Activated CD4-positive, alpha-beta T cell treated with anti-CD3 and anti-CD28 coated beads, Interleukin-2, amount 10 ng/mL, durations not matched to agents 24 days and 14 days (primary cell): ENCODE results near the gene FCER1G. TPM values are rescaled to one million over a fixed set of nuclear protein-coding genes. Genes with fewer than 3 reads are reported as not detected.
A peak's percentile ranks its signal among the peaks of the same experiment; 100 is the strongest.
"Not testable (repeated sequence)": the region's sequence is repeated elsewhere in the genome, so short reads cannot be mapped to it uniquely, and the experiment has no call there.

Source experiments
- DNase-seq: peaks from one replicate; pipeline ENCODE4 v3.0.0; 2022
- H3K27ac Mint-ChIP-seq: one replicate; pipeline ENCODE4 v1.8.0; 2022; ENCODE audit warnings: mild to moderate bottlenecking, mixed read lengths
- H3K27me3 Mint-ChIP-seq: one replicate; pipeline ENCODE4 v1.8.0; 2022; ENCODE audit warnings: mixed read lengths
- H3K36me3 Mint-ChIP-seq: one replicate; pipeline ENCODE4 v1.8.0; 2022; ENCODE audit warnings: low read depth, mild to moderate bottlenecking, mixed read lengths
- H3K4me1 Mint-ChIP-seq: one replicate; pipeline ENCODE4 v1.8.0; 2021; ENCODE audit warnings: mixed read lengths
- H3K4me3 Mint-ChIP-seq: one replicate; pipeline ENCODE4 v1.8.0; 2022; ENCODE audit warnings: mild to moderate bottlenecking, moderate library complexity, mixed read lengths
- H3K9me3 Mint-ChIP-seq: one replicate; pipeline ENCODE4 v1.8.0; 2021; ENCODE audit warnings: mixed read lengths
- intact Hi-C: fragments of 100-400 bp; cut with micrococcal nuclease; formaldehyde crosslinking; loops from one replicate; pipeline ENCODE4 v1.15.1; 2023
- total RNA-seq: library from RNA; stranded (reverse); gene quantifications from 2 replicates; pipeline ENCODE4 v1.2.3, GENCODE V29; 2022

Gene FCER1G
- total RNA-seq, 1 donor from 2014 or later: 0.63 TPM

GRCh38 chr1:161224695-161225087 lies 9.6 kb downstream of the FCER1G start:
- intact Hi-C loops: loop anchor here (1.0 to 2.0 kb wide), 3 partner anchors 14 to 42 kb away; partner anchors contain the start of gene NDUFS2
- H3K4me3 Mint-ChIP-seq, DNase-seq, H3K27ac Mint-ChIP-seq, H3K9me3 Mint-ChIP-seq, H3K27me3 Mint-ChIP-seq: not testable (repeated sequence)
- Mint-ChIP-seq H3K4me1 (peaks cover 33% of the 10 kb centered on the region), H3K36me3 (peaks cover 16% of the 10 kb centered on the region)

- peaks cover 17% of the 10 kb centered on the region for H3K36me3 Mint-ChIP-seq
- intact Hi-C loops: loop anchor here (1.0 to 2.0 kb wide), 3 partner anchors 14 to 43 kb away; partner anchors contain the start of gene NDUFS2
- H3K27me3 Mint-ChIP-seq: no peaks in the 10 kb centered on the region
- H3K4me3 Mint-ChIP-seq: peak overlapping the region; percentile 99
- H3K27ac Mint-ChIP-seq: peak overlapping the region; percentile 99
- no peaks in the 10 kb centered on the region for H3K9me3 Mint-ChIP-seq
- DNase-seq: no peak
- peaks cover 31% of the 10 kb centered on the region for H3K4me1 Mint-ChIP-seq
Measured at GRCh38 chr1:161225178-161225533, 10.1 kb downstream of the FCER1G start.

- peaks cover 18% of the 10 kb centered on the region for H3K36me3 Mint-ChIP-seq
- H3K27me3 Mint-ChIP-seq: no peaks in the 10 kb centered on the region
- H3K27ac Mint-ChIP-seq: peak within 1 kb of the TSS; percentile 99
- peak; percentile 97 for DNase-seq
- H3K4me3 Mint-ChIP-seq: peak within 1 kb of the TSS; percentile 99
- intact Hi-C loops: loop anchor here (1.0 to 2.0 kb wide), 4 partner anchors 15 to 89 kb away; partner anchors contain the start of genes NDUFS2 and SDHC
- peaks cover 31% of the 10 kb centered on the region for H3K4me1 Mint-ChIP-seq
- no peaks in the 10 kb centered on the region for H3K9me3 Mint-ChIP-seq
Measured at GRCh38 chr1:161225534-161226319, 10.6 kb downstream of the FCER1G start, which contains the start of gene TOMM40L. Gene TOMM40L, plus strand, starts transcription at chr1:161226060. Its CDS starts 430 bp downstream, at chr1:161226490.

- intact Hi-C loops: loop anchor here (2.0 kb wide), 1 partner anchor 88 kb away; the partner anchor contains the start of gene SDHC
- DNase-seq: peak; percentile 70
- H3K4me3 Mint-ChIP-seq: peak overlapping the region; percentile 99
- peaks cover 29% of the 10 kb centered on the region for H3K4me1 Mint-ChIP-seq
- H3K27ac Mint-ChIP-seq: peak overlapping the region; percentile 99
- H3K9me3 Mint-ChIP-seq: no peaks in the 10 kb centered on the region
- peaks cover 18% of the 10 kb centered on the region for H3K36me3 Mint-ChIP-seq
- no peaks in the 10 kb centered on the region for H3K27me3 Mint-ChIP-seq
Measured at GRCh38 chr1:161226320-161226711, 11.2 kb downstream of the FCER1G start.

- intact Hi-C loops: loop anchor here (1.0 to 2.0 kb wide), 3 partner anchors 65 to 156 kb away; partner anchors contain the start of gene SDHC
- no peaks in the 10 kb centered on the region for H3K27me3 Mint-ChIP-seq
- H3K9me3 Mint-ChIP-seq: no peaks in the 10 kb centered on the region
- H3K4me3 Mint-ChIP-seq: peak overlapping the region; percentile 99
- peaks cover 18% of the 10 kb centered on the region for H3K36me3 Mint-ChIP-seq
- no peak for DNase-seq
- peak overlapping the region; percentile 99 for H3K27ac Mint-ChIP-seq
- H3K4me1 Mint-ChIP-seq: peaks cover 29% of the 10 kb centered on the region
Measured at GRCh38 chr1:161226759-161227158, 11.7 kb downstream of the FCER1G start.

GRCh38 chr1:161227196-161227871 lies 12.2 kb downstream of the FCER1G start:
- H3K9me3 Mint-ChIP-seq: no peaks in the 10 kb centered on the region
- DNase-seq: peak; percentile 96
- peak overlapping the region; percentile 99 for H3K27ac Mint-ChIP-seq
- intact Hi-C loops: loop anchor here (1.0 to 2.0 kb wide), 3 partner anchors 64 to 155 kb away; partner anchors contain the start of gene SDHC
- H3K36me3 Mint-ChIP-seq: peaks cover 18% of the 10 kb centered on the region
- H3K4me3 Mint-ChIP-seq: peak overlapping the region; percentile 99
- no peaks in the 10 kb centered on the region for H3K27me3 Mint-ChIP-seq
- H3K4me1 Mint-ChIP-seq: peaks cover 29% of the 10 kb centered on the region

GRCh38 chr1:161228032-161228431 lies 12.9 kb downstream of the FCER1G start:
- peak; percentile 57 for DNase-seq
- Mint-ChIP-seq H3K27ac (peak overlapping the region; percentile 99), H3K4me1 (peaks cover 29% of the 10 kb centered on the region), H3K27me3 (no peaks in the 10 kb centered on the region), H3K4me3 (peak overlapping the region; percentile 99), H3K9me3 (no peaks in the 10 kb centered on the region), H3K36me3 (peaks cover 18% of the 10 kb centered on the region)
- intact Hi-C loops: no loop called here

- Mint-ChIP-seq H3K27ac (no peak overlapping the region), H3K27me3 (no peaks in the 10 kb centered on the region), H3K4me3 (no peak overlapping the region), H3K9me3 (no peaks in the 10 kb centered on the region), H3K36me3 (peaks cover 18% of the 10 kb centered on the region), H3K4me1 (peaks cover 27% of the 10 kb centered on the region)
- DNase-seq: peak; percentile 60
- intact Hi-C loops: no loop called here
Measured at GRCh38 chr1:161229896-161230295, 14.8 kb downstream of the FCER1G start.

GRCh38 chr1:161230762-161231161 lies 15.7 kb downstream of the FCER1G start:
- Mint-ChIP-seq H3K9me3 (no peaks in the 10 kb centered on the region), H3K27ac (no peak overlapping the region), H3K27me3 (no peaks in the 10 kb centered on the region), H3K4me3 (no peak overlapping the region), H3K36me3 (peaks cover 18% of the 10 kb centered on the region), H3K4me1 (peaks cover 21% of the 10 kb centered on the region)
- no peak for DNase-seq
- intact Hi-C loops: no loop called here

GRCh38 chr1:161233102-161233501 lies 18.0 kb downstream of the FCER1G start:
- H3K4me3 Mint-ChIP-seq: no peak overlapping the region
- intact Hi-C loops: no loop called here
- no peak overlapping the region for H3K27ac Mint-ChIP-seq
- peaks cover 2% of the 10 kb centered on the region for H3K4me1 Mint-ChIP-seq
- no peaks in the 10 kb centered on the region for H3K9me3 Mint-ChIP-seq
- no peak for DNase-seq
- H3K36me3 Mint-ChIP-seq: peaks cover 12% of the 10 kb centered on the region
- H3K27me3 Mint-ChIP-seq: peaks cover 1% of the 10 kb centered on the region

GRCh38 chr1:161235957-161236775 lies 21.1 kb downstream of the FCER1G start:
- Mint-ChIP-seq H3K36me3 (no peaks in the 10 kb centered on the region), H3K4me1 (no peaks in the 10 kb centered on the region), H3K27me3 (peaks cover 13% of the 10 kb centered on the region), H3K27ac (peak overlapping the region; percentile 39), H3K4me3 (no peak overlapping the region), H3K9me3 (no peaks in the 10 kb centered on the region)
- intact Hi-C loops: no loop called here
- no peak for DNase-seq

GRCh38 chr1:161238039-161238473 lies 23.0 kb downstream of the FCER1G start, which contains the start of gene NR1I3:
Gene NR1I3, minus strand, starts transcription at chr1:161238203. Its CDS starts 1,638 bp downstream, at chr1:161236565.
- Mint-ChIP-seq H3K9me3 (no peaks in the 10 kb centered on the region), H3K27me3 (peaks cover 20% of the 10 kb centered on the region), H3K36me3 (no peaks in the 10 kb centered on the region), H3K4me3 (no peak within 1 kb of the TSS), H3K27ac (no peak within 1 kb of the TSS), H3K4me1 (no peaks in the 10 kb centered on the region)
- DNase-seq: no peak
- intact Hi-C loops: no loop called here

- Mint-ChIP-seq H3K9me3 (no peaks in the 10 kb centered on the region), H3K27ac (no peak overlapping the region), H3K36me3 (no peaks in the 10 kb centered on the region), H3K27me3 (peaks cover 20% of the 10 kb centered on the region), H3K4me3 (no peak overlapping the region), H3K4me1 (no peaks in the 10 kb centered on the region)
- DNase-seq: no peak
- intact Hi-C loops: no loop called here
Measured at GRCh38 chr1:161241682-161242081, 26.6 kb downstream of the FCER1G start.
